H1 (cell line): ENCODE data around the gene ZBTB37. TPM values are rescaled to one million over a fixed set of nuclear protein-coding genes. Genes with fewer than 3 reads are reported as not detected.

Experiments
- CTCF ChIA-PET: fragments of 300-600 bp; sonication (Branson Sonifier 250); formaldehyde crosslinking; loops from one replicate; lab custom pipeline; 2021; ENCODE audit not compliant: partially characterized antibody; lab: Charles Lee
- POLR2A ChIA-PET: fragments of 300-600 bp; sonication (Branson Sonifier 250); formaldehyde crosslinking; loops from one replicate; lab custom pipeline; 2021; ENCODE audit warnings: inconsistent platforms; ENCODE audit not compliant: partially characterized antibody; lab: Charles Lee
- DNase-seq, 2 experiments: peaks; one replicate each; pipeline versions ENCODE4 v3.0.0 to v3.0.0-alpha.2; 2010 to 2022; ENCODE audit warnings: low spot score in 2 of 2, low read depth in 1 of 2, mixed read lengths in 1 of 2
- FAIRE-seq: peaks from 2 replicates; lab custom pipeline; 2011; peaks lifted over from hg19 to GRCh38; lab: Jason Lieb, UNC
- H2AFZ ChIP-seq: 2 replicates; pipeline ENCODE4 v1.8.1; 2012; ENCODE audit warnings: low read length, inconsistent platforms
- H2AK5ac ChIP-seq: 2 replicates; pipeline ENCODE4 v1.6.1; 2013; ENCODE audit warnings: low read depth, low read length
- H2BK120ac ChIP-seq: replicated peaks from 2 replicates; pipeline ENCODE3; 2013; ENCODE audit warnings: low read depth, low read length, inconsistent platforms
- H2BK12ac ChIP-seq: 2 replicates; pipeline ENCODE4 v1.6.1; 2013; ENCODE audit warnings: low read depth, low read length
- H2BK15ac ChIP-seq: 2 replicates; pipeline ENCODE4 v1.6.1; 2013; ENCODE audit warnings: low read length
- H2BK20ac ChIP-seq: 2 replicates; pipeline ENCODE4 v1.6.1; 2013; ENCODE audit warnings: low read length
- H2BK5ac ChIP-seq: 2 replicates; pipeline ENCODE4 v1.6.1; 2013; ENCODE audit warnings: low read depth, low read length
- H3K14ac ChIP-seq: 2 replicates; pipeline ENCODE4 v1.6.1; 2013; ENCODE audit warnings: inconsistent platforms; ENCODE audit not compliant: insufficient read length
- H3K18ac ChIP-seq: 2 replicates; pipeline ENCODE4 v1.6.1; 2013; ENCODE audit warnings: low read length; ENCODE audit errors: extremely low read depth
- H3K23ac ChIP-seq: 2 replicates; pipeline ENCODE4 v1.6.1; 2013; ENCODE audit warnings: inconsistent platforms; ENCODE audit not compliant: insufficient read length
- H3K23me2 ChIP-seq: 2 replicates; pipeline ENCODE4 v1.6.1; 2013; ENCODE audit warnings: low read depth, low read length
- H3K27ac ChIP-seq: 2 replicates; pipeline ENCODE4 v1.6.1; 2011; ENCODE audit warnings: low read depth, low read length, inconsistent platforms
- H3K27me3 ChIP-seq, 4 experiments: replicated peaks in 1 of 4; 1 replicate in 1 of 4; 2 replicates in 3 of 4; pipeline versions ENCODE4 v1.6.1 to v1.8.1; 2011 to 2013; ENCODE audit warnings: low read length in 3 of 4, mild to moderate bottlenecking in 3 of 4, inconsistent platforms in 2 of 4, mixed read lengths in 2 of 4, moderate library complexity in 1 of 4; ENCODE audit not compliant: control insufficient read depth in 3 of 4, insufficient read depth in 3 of 4; ENCODE audit errors: extremely low read depth in 1 of 4
- H3K36me3 ChIP-seq, 4 experiments: 2 replicates each; pipeline versions ENCODE4 v1.6.1 to v1.8.1; 2011 to 2013; ENCODE audit warnings: mild to moderate bottlenecking in 4 of 4, low read length in 3 of 4, moderate library complexity in 2 of 4, control low read depth in 1 of 4, inconsistent platforms in 1 of 4; ENCODE audit not compliant: insufficient read depth in 4 of 4, control insufficient read depth in 2 of 4
- H3K4ac ChIP-seq: replicated peaks from 2 replicates; pipeline ENCODE3; 2013; ENCODE audit warnings: low read length, low read depth, mixed read lengths, inconsistent platforms; ENCODE audit not compliant: insufficient read length
- H3K4me1 ChIP-seq, 4 experiments: replicated peaks in 1 of 4; 1 replicate in 1 of 4; 2 replicates in 3 of 4; pipeline versions ENCODE4 v1.6.1 to v1.8.1; 2011 to 2013; ENCODE audit warnings: low read length in 3 of 4, inconsistent platforms in 2 of 4, mixed read lengths in 1 of 4; ENCODE audit not compliant: insufficient read depth in 4 of 4, control insufficient read depth in 3 of 4
- H3K4me2 ChIP-seq, 2 experiments: 2 replicates each; pipeline versions ENCODE4 v1.6.1 to v1.8.1; 2011 to 2013; ENCODE audit warnings: low read depth in 2 of 2, low read length in 2 of 2, control low read depth in 1 of 2, inconsistent platforms in 1 of 2, mild to moderate bottlenecking in 1 of 2; ENCODE audit not compliant: insufficient read depth in 1 of 2
- H3K4me3 ChIP-seq, 4 experiments: fragments of 200-600, 300-600 bp in 1 of 4; sonication (generic), shearing (Covaris generic), sonication (Bioruptor Twin) in 1 of 4; 2 replicates each; pipeline versions ENCODE4 v1.5.1 to v1.8.1; 2011 to 2016; ENCODE audit warnings: low read length in 4 of 4, low read depth in 3 of 4, control low read depth in 2 of 4, inconsistent platforms in 2 of 4, mild to moderate bottlenecking in 2 of 4, mixed read lengths in 1 of 4, moderate library complexity in 1 of 4; ENCODE audit not compliant: insufficient read depth in 2 of 4; ENCODE audit errors: extremely low read depth in 1 of 4
- H3K56ac ChIP-seq: replicated peaks from 2 replicates; pipeline ENCODE3; 2013; ENCODE audit warnings: low read depth, mild to moderate bottlenecking, mixed read lengths, low read length, inconsistent platforms; ENCODE audit not compliant: insufficient read length
- H3K79me1 ChIP-seq: 2 replicates; pipeline ENCODE4 v1.6.1; 2013; ENCODE audit warnings: low read depth, low read length, control low read depth
- H3K79me2 ChIP-seq, 2 experiments: 2 replicates each; pipeline versions ENCODE4 v1.6.1 to v1.8.1; 2012 to 2013; ENCODE audit warnings: low read length in 2 of 2, mild to moderate bottlenecking in 2 of 2, inconsistent platforms in 1 of 2; ENCODE audit not compliant: insufficient read depth in 2 of 2, control insufficient read depth in 1 of 2
- H3K9ac ChIP-seq, 4 experiments: replicated peaks in 1 of 4; 1 replicate in 1 of 4; 2 replicates in 3 of 4; pipeline versions ENCODE4 v1.6.1 to v1.8.1; 2011 to 2013; ENCODE audit warnings: low read depth in 3 of 4, low read length in 3 of 4, control low read depth in 2 of 4, mild to moderate bottlenecking in 2 of 4, moderate library complexity in 2 of 4, inconsistent platforms in 1 of 4; ENCODE audit errors: extremely low read depth in 1 of 4
- H3K9me3 ChIP-seq, 2 experiments: 2 replicates each; pipeline versions ENCODE4 v1.6.1 to v1.8.1; 2012 to 2013; ENCODE audit warnings: mild to moderate bottlenecking in 2 of 2, moderate library complexity in 2 of 2, control low read depth in 1 of 2, inconsistent platforms in 1 of 2, low read depth in 1 of 2, low read length in 1 of 2, mixed read lengths in 1 of 2; ENCODE audit not compliant: insufficient read depth in 2 of 2
- H4K20me1 ChIP-seq, 2 experiments: replicated peaks in 1 of 2; 2 replicates each; pipeline versions ENCODE3 to v1.8.1; 2011 to 2013; ENCODE audit warnings: inconsistent platforms in 2 of 2, low read length in 2 of 2, mild to moderate bottlenecking in 1 of 2; ENCODE audit not compliant: insufficient read depth in 2 of 2, control insufficient read depth in 1 of 2
- H4K5ac ChIP-seq: 2 replicates; pipeline ENCODE4 v1.6.1; 2013; ENCODE audit warnings: low read length, low read depth, mixed read lengths, inconsistent platforms; ENCODE audit not compliant: insufficient read length
- H4K8ac ChIP-seq: 2 replicates; pipeline ENCODE4 v1.8.0; 2013; ENCODE audit warnings: mild to moderate bottlenecking, moderate library complexity, low read length, inconsistent platforms; ENCODE audit not compliant: insufficient read depth; ENCODE audit errors: extremely low read depth
- H4K91ac ChIP-seq: replicated peaks from 2 replicates; pipeline ENCODE3; 2013; ENCODE audit warnings: low read length, mixed read lengths, inconsistent platforms; ENCODE audit not compliant: insufficient read length
- BCL11A ChIP-seq, 2 experiments: IDR thresholded peaks; one replicate each; pipeline ENCODE4 v1.6.1; 2011; ENCODE audit warnings: low read depth in 2 of 2, low read length in 2 of 2, mild to moderate bottlenecking in 2 of 2
- BRCA1 ChIP-seq: IDR thresholded peaks from 2 replicates; pipeline ENCODE4 v1.6.1; 2012; ENCODE audit warnings: low read depth, low read length, improper control_type of control experiment
- CEBPB ChIP-seq: IDR thresholded peaks from 2 replicates; pipeline ENCODE4 v1.6.1; 2012; ENCODE audit warnings: low read depth, low read length
- EGR1 ChIP-seq: IDR thresholded peaks from 2 replicates; pipeline ENCODE4 v1.6.1; 2011; ENCODE audit warnings: low read depth, low read length, borderline replicate concordance
- GABPA ChIP-seq: IDR thresholded peaks from 2 replicates; pipeline ENCODE4 v1.6.1; 2011; ENCODE audit warnings: mild to moderate bottlenecking, low read length, moderate library complexity, borderline replicate concordance; ENCODE audit not compliant: insufficient read depth
- PHF8 ChIP-seq: fragments of 200-600 bp; sonication (generic); conservative IDR thresholded peaks from 2 replicates; pipeline ENCODE4 v1.7.1; 2012; ENCODE audit warnings: low read depth, mild to moderate bottlenecking, inconsistent platforms, low read length, moderate library complexity
- RAD21 ChIP-seq, 2 experiments: IDR thresholded peaks in 1 of 2; conservative IDR thresholded peaks in 1 of 2; 2 replicates each; pipeline ENCODE4 v1.6.1; 2011; ENCODE audit warnings: low read depth in 2 of 2, low read length in 2 of 2, improper control_type of control experiment in 1 of 2, inconsistent platforms in 1 of 2, mild to moderate bottlenecking in 1 of 2, moderate library complexity in 1 of 2
- RFX5 ChIP-seq: IDR thresholded peaks from 2 replicates; pipeline ENCODE4 v1.6.1; 2011; ENCODE audit warnings: low read depth, low read length, improper control_type of control experiment, borderline replicate concordance
- SRF ChIP-seq: IDR thresholded peaks from 2 replicates; pipeline ENCODE4 v1.6.1; 2011; ENCODE audit warnings: mild to moderate bottlenecking, low read depth, low read length, moderate library complexity
- TCF12 ChIP-seq: IDR thresholded peaks from 2 replicates; pipeline ENCODE4 v1.6.1; 2011; ENCODE audit warnings: low read depth, mild to moderate bottlenecking, low read length
- WGBS, 2 experiments: shearing (Covaris generic) in 1 of 2; methylation state at CpG; one replicate each; pipeline versions ENCODE4 v1.1.6 to v1.1.7; 2013 to 2015; ENCODE audit warnings: low lambda C conversion rate in 2 of 2, mixed read lengths in 2 of 2, inconsistent platforms in 1 of 2, low coverage in 1 of 2, missing lambda C conversion rate in 1 of 2; ENCODE audit not compliant: insufficient replicate concordance in 2 of 2, insufficient coverage in 1 of 2, insufficient read length in 1 of 2; ENCODE audit errors: extremely low coverage in 1 of 2, missing lambda C conversion rate in 1 of 2; 5-methylcytosine and 5-hydroxymethylcytosine counted together
- polyA plus RNA-seq, 7 experiments: library from polyadenylated mRNA; depleted of rRNA in 3 of 7; stranded (reverse) in 5 of 7; unstranded in 2 of 7; fragments of >200 nt in 5 of 7; fragments of 200-250 nt in 2 of 7; gene quantifications; 1 replicate in 5 of 7; 2 replicates in 1 of 7; 4 replicates in 1 of 7; pipeline versions ENCODE4 v1.2.1 to v1.2.3, GENCODE V29; 2011 to 2013; ENCODE audit warnings: missing spikeins in 2 of 7, mixed read lengths in 2 of 7
- total RNA-seq: library from RNA; stranded (reverse); fragmentation: NEBNext Ultra II Directional; extraction: Animal tissue kit (Norgen Biotek cat#: 25700); gene quantifications from 2 replicates; pipeline ENCODE4 v1.2.1, GENCODE V29; 2021

ZBTB37 gene
- total and polyA plus RNA-seq, 2 of the 8 experiments (the other 6 are each of a cell fraction or from before 2014, with no cell fraction given), result 1.7 to 12.5 TPM

DNA sequence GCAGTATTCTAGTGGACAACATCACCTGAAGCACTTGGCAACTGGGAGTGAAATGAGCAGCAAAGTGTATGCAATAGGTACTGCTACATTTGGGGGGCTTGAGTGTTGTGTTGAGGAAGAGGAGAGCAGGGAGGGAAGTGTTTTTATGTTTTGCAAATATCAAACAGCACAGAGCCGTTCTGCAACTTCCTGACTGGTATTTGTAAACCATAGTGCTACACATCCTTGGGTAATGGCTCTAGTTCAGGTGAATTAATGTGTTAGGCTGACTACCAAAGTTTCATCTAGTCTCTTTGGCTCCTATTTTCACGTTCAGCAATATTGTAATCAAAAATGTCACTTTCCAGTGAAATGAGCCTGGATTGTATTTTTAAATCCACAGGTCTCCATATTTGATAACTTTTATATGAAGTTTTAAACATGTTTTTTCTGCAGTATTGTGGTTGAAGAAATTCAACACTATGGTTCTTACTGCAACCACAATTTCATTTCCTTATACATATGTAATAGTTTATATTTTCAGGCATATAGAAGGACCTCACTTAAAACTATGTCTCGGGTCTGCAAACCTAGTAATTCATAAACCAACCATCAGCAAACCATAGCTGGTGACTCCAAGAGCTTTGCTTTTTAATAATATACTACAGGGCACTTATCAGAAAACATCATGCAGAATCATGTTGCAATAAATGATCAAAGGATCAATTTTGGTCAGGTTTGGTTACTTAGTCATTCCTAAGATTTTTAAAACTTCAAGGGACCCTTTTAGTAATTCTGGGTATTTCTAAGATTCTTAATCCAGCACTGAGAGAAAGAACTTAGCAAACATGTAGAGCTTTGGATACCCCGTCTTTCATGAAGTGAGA lies 18.8 kb downstream of the ZBTB37 start:
- POLR2A ChIA-PET, result interaction anchor here (1.0 to 6.8 kb wide), 2 partner anchors 21 to 63 kb away, joined by 3 to 109 read pairs; partner anchors contain the start of genes DARS2, GAS5 and ZBTB37
- H2AK5ac ChIP-seq, result no peak overlapping the region
- H2BK120ac ChIP-seq, result no peak overlapping the region
- FAIRE-seq, result no peak
- no peak overlapping the region for H3K4me2 ChIP-seq
- H3K79me2 ChIP-seq, result no peaks in the 10 kb centered on the region
- no peak overlapping the region for H3K27ac ChIP-seq
- H2AFZ ChIP-seq, result no peak overlapping the region
- no peak overlapping the region for H4K5ac ChIP-seq
- no peaks in the 10 kb centered on the region for H3K23me2 ChIP-seq
- 0 out of 2 replicates have a peak overlapping the region, but pooled peaks have one; percentile 20 for H2BK15ac ChIP-seq
- no peak overlapping the region for H2BK12ac ChIP-seq
- CTCF ChIA-PET, result interaction anchor here (0.7 kb wide), 1 partner anchor 10 kb away, joined by 3 read pairs; no protein-coding TSS in a partner anchor
- H3K14ac ChIP-seq, result no peak overlapping the region
- no peak overlapping the region for H3K4me3 ChIP-seq
- H2BK20ac ChIP-seq, result no peak overlapping the region
- no peak for DNase-seq
- no peak overlapping the region for H3K9ac ChIP-seq
- H3K27me3 ChIP-seq, result no peaks in the 10 kb centered on the region
- H3K4me1 ChIP-seq, result peaks cover 0 to 7% (median 2%) of the 10 kb centered on the region in 4 experiments; a peak in 2 of 7 replicates
- H3K23ac ChIP-seq, result no peak overlapping the region
- H3K56ac ChIP-seq, result no peak overlapping the region
- H4K91ac ChIP-seq, result no peak overlapping the region
- no peak overlapping the region for H4K8ac ChIP-seq
- H3K36me3 ChIP-seq, result peaks cover 0 to 14% (median 5%) of the 10 kb centered on the region in 4 experiments; a peak in 4 of 8 replicates
- no peaks in the 10 kb centered on the region for H4K20me1 ChIP-seq
- WGBS, 2 experiments, result 77% methylated on average over 4 of the region's 4 CpGs; no CpG with 5 or more reads in 1 of the 2 experiments
- no peak overlapping the region for H3K4ac ChIP-seq
- H3K9me3 ChIP-seq, result no peaks in the 10 kb centered on the region
- H2BK5ac ChIP-seq, result no peak overlapping the region
- H3K79me1 ChIP-seq, result no peaks in the 10 kb centered on the region
- no peak overlapping the region for H3K18ac ChIP-seq
- TF ChIP-seq PHF8 (no peak), SRF (no peak), RFX5 (no peak), TCF12 (no peak), EGR1 (no peak), BRCA1 (no peak), RAD21 (IDR thresholded peaks at IDR 0.05 in 1 of 2, conservative IDR thresholded peaks at IDR 0.05 in 1 of 2; ENCODE audit: low read depth in 2 of 2, low read length in 2 of 2) (no peak), GABPA (no peak), BCL11A (IDR thresholded peaks at IDR 0.05; ENCODE audit: low read depth in 2 of 2, low read length in 2 of 2) (no peak), CEBPB (no peak)
